Adrenal gland (tissue), 5 donors: ENCODE data around the gene FAM185A.

Experiments used
- POLR2A ChIP-seq, 2 donors: fragments of 450-650 bp; IDR thresholded peaks; one replicate each; pipeline ENCODE4 v1.6.1; 2017; ENCODE audit warnings: antibody characterized with exemption in 2 of 2, mild to moderate bottlenecking in 2 of 2, moderate library complexity in 1 of 2
- TF ChIP-seq, protein P1 (sequence below), 6 experiments: fragments of 450-650 bp in 4 of 6; fragments of 200-600 bp in 2 of 6; sonication (generic) in 1 of 6; IDR thresholded peaks; 1 replicate in 5 of 6; 2 replicates in 1 of 6; pipeline versions ENCODE4 v1.5.1 to v1.8.0; 2016 to 2021; ENCODE audit warnings: antibody characterized with exemption in 6 of 6, mild to moderate bottlenecking in 2 of 6, moderate library complexity in 1 of 6
- donor health status: DM: no; HTN: no; CAD: no.

GRCh38 chr7:102806613-102807012 is 57.8 kb downstream of the FAM185A start:
- TF ChIP-seq POLR2A (IDR thresholded peaks at IDR 0.05), result no peak
- TF ChIP-seq, protein P1, sequence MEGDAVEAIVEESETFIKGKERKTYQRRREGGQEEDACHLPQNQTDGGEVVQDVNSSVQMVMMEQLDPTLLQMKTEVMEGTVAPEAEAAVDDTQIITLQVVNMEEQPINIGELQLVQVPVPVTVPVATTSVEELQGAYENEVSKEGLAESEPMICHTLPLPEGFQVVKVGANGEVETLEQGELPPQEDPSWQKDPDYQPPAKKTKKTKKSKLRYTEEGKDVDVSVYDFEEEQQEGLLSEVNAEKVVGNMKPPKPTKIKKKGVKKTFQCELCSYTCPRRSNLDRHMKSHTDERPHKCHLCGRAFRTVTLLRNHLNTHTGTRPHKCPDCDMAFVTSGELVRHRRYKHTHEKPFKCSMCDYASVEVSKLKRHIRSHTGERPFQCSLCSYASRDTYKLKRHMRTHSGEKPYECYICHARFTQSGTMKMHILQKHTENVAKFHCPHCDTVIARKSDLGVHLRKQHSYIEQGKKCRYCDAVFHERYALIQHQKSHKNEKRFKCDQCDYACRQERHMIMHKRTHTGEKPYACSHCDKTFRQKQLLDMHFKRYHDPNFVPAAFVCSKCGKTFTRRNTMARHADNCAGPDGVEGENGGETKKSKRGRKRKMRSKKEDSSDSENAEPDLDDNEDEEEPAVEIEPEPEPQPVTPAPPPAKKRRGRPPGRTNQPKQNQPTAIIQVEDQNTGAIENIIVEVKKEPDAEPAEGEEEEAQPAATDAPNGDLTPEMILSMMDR (IDR thresholded peaks at IDR 0.05), result no peak
